Stimulated activated CD4-positive, alpha-beta T cell treated with anti-CD3 and anti-CD28 coated beads, Interleukin-1b, Interleukin-23, amount 100 ng/mL, for 1 hour (primary cell): ENCODE data around the gene FBXL22.
A peak's percentile ranks its signal among the peaks of the same experiment; 100 is the strongest.

Experiments
- DNase-seq, 2 donors: peaks; one replicate each; pipeline ENCODE4 v3.0.0-alpha.2; 2020; ENCODE audit warnings: low read depth in 2 of 2

The FBXL22 gene

DNA sequence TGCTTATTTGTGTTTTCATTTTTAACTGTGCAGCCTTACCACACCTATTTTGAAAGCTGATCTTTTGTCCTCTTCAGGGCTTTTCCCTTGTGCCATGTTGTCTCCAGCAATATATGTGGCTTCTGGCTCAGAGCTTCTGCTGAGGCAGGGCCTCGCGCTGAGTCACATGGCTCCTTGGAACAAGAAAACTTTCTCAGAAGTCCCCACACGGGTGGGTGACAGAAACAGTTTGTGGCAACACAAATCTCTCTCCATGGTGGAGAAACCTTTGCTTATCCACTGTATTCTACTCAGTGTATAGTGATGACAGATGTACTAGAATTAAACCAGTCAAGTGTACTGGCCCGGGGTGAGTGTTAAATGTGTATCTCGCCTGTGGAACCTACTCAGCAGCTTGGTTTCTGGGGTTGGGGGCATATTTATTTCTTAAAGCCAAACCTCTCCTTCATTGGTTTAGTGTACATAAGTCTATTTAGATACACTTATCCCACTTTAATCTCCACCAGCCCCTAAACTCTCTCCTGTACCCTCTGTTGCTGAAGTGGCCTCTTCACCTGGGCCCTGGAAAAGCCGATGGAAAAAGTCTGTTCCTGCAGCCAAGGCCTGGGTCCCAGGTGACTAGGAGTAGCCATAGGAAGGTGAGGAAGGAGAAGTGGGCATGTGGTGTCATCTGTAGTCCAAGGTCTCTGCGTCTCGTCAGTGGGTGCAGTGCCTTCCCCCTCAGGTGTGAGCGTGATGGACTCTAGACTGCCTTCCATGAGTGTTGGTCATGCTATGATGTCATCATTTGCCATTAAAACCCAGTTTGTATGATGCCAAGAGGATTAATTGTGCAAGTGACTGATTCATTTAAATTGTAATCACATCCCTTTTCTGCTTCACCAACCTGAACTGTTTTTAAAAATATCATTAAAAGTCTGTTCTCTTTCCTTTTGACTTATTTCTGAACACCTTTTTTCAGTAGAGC, 3.2 kb upstream of the FBXL22 start:
- DNase-seq = no peak

DNA sequence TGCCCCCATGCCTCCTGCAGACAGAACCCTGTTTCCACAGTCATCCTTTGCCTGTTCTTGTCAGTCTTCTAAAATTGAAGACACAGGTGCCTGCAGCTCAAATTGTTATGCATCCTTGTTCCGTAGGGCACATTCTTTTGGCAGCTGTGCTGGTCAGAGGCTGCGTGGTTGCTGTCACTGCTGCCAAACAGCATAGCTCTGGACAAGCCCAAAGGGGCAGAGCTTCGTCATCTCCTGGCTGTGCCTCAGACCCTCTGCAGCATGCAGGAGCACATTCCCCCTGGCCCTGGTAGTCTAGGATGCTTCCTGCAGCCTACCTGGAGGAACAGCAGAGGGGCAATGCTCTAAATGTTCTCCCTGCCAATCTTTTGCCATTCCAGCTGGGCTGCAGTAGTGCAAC, 2.1 kb upstream of the FBXL22 start:
- DNase-seq = no peak

DNA sequence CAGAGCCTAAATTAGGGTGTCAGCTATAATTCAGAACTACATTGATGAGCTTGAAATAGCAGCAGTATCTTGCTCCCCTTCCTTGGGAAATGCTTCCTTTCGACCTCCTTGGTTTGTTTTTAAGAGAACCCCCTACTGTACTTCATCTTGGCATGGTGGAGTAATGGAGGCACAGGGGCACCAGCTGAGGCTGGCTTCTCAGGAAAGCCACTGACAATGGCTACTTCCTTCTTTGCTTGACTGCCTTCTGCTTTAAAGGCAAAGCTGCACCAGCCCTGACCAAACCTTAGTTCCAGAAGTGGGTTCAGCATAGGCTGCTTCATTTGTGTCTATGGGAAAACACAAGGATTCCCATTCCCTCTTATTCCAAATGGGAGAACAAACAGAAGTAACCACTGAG, 1.5 kb upstream of the FBXL22 start:
- no peak for DNase-seq

DNA sequence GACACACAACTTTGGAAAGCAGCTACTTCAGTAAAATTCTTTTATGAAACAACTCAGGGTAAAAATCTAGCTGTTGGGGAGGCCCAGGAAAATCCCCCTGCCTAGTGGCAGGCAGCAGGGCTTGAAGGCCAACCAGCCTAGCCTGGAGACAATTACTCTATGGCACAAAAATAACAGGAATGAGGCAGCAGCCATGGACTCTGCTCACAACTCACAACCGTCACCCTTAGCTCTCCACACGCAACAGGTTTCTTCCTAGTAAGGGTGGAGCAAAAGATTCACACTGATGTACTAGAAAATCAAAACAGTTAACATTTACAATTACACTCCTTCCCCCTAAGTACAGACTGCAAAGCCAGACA, 530 bp upstream of the FBXL22 start:
- DNase-seq = no peak

DNA sequence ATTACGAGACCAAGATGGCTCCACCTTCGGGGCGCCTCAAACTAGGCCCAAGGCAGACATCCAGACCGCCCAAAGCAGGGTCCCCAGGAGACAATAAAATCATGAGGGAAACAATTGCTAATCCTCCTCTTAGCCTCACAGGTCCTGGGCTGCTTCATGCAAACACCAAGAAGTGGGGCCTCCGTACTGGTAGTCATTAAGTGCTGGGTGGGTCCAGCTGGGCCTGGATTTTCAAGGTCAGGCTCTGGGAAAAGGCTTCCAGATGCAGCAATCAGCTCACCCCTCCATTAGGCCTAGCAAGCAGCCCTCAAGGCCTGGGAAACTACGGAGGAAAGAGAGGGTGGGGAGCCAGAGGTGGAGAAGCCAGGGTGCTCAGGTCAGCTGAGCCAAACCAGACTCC, 634 bp downstream of the FBXL22 start:
- DNase-seq = no peak

DNA sequence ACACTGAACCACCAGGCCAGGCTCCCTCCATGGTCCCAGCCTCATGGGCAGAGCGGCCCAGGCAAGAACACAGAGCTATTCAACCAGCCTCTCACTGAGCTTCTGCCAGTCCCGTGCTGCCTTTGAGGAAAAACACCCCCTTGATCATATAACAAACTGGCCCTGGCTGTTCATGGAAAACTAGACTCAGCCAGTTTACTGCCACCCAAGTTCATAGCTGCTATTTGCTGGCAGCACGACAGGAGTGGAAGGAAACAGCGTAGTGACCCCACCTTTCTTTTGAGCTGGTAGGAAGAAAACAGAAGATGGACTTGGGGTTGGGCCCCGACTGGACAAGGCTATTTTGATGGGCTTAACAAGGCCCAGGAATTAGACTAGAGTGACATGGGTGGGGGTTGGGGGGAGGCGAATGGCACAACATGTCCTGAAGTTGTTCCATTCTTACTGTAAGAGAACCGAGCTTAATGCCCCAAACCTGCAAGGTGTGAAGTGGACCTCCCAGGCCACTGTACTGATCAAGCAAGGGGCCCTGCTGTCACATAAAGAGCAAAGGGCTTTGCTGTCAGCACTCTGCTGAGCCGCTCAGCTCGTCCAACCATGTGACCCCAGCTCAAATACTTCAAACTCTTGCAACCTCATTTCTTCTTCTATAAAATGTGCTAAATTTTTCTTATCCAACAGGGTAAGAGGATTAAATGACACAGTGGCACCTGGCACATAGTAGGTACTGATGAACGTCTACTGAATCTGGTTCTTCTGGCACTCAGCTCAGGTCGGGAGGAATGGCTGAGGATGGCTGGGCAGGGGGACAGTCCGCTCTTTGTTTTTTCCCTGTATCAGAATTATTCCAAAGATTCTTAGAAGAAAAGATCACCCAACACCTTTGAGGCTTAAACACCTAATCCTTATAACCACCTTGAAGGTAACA, 1.6 kb downstream of the FBXL22 start:
- no peak for DNase-seq

DNA sequence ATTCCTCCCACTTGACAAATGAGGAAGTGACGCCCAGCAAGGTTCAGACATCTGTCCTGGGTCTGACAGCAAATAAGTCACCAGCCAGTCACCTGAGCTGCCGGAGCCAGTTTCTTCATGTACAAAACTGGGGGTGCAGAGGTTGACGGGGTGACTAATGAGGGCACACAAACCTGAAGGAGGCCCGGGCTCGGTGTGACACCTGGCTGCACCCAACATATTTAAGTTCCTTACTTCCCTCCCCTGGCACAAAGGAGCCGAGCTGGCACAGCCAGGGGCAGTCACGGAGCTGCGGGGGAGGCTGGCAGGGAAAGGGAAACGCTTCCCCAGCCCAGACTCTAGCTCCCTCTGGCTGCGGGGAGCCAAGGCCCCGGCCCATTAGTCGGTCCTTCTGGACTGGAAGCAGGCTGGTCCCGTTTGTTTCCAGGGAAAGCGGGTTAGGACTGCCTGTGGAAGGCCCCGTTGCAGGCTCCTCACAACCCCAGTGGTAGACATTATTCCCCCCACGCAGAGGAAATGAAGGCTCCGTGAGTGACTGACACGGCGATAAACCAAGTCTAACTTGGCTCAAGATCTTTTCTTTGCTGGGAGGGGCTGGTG, 2.3 kb downstream of the FBXL22 start:
- no peak for DNase-seq

DNA sequence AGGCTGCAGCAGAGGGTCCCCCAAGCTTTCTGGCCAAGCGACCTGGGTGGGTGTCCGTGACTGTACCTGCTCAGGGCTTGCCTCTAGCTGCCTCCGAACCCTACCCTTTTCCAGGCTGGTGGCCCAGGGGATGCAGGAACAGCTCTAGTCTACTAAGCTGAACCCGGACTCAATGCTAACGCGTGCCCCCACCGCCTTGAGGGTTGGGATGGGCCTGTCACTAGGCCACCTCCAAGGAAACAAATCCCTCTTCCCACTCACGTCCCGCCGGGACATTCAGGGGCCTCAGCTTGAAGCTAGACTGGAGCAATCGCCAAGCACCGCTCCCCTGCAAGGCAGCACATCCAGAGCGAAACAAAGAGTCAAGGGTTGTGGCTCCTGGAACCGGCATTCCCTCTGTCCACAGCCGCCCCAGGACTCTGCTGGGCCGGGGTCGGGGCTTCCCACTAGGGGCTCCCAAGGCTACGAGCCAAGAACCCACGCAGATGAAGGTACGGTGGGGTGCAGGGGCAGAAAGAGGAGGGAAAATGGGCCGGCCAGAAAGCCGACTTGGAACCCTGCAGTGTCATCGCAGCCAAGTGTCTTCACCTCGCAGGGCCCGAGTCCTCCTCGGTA, 2.9 kb downstream of the FBXL22 start:
- peak in 1 of 2 donors; percentile 15 for DNase-seq

DNA sequence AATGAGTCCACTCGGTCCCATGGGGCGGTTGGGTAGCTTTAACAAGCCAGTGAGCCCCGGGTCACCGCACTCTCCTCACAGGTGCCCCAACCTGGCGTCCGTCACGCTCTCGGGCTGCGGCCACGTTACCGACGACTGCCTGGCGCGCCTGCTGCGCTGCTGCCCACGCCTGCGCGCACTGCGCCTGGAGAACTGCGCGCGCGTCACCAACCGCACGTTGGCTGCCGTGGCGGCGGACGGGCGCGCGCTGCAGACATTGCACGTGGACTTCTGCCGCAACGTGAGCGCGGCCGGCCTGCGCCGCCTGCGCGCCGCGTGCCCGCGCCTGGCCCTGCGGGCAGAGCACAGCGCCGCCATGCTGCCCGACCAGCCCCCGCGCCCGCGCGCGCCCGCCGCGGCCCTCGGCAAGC, 3.4 kb downstream of the FBXL22 start:
- peak; percentile 71 to 73 for DNase-seq

DNA sequence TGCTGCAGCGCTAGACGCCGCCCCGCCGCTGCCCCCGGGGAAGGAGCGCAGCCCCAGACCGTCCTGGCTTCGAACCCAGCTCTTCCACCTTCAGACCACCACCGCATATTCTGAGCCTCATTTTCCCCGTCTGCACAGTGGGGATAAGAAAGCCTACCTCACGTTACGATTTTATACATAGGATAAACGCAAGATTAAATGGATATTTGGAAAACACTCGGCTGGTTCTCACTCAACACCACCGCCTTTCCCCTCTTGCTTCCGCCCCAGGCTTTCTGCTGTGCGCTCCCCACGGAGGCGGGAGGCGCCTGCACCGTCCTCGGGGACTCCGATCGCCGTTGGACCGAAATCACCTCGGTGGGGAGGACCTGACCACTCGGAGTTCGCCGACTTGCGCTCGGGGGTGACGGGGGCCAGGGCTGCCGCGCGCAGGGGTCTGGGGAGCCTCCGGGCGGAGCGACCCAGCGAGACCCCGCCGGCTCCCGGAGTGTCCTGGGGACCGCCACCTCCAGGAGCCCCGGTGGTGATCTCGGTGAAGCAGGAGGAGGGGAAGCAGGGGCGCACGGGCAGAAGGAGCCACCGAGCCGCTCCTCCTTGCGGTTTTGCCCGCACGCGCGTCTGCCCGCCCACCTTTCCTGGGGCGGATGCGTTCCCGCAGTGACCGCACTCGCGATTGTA, 4.0 kb downstream of the FBXL22 start:
- peak in 1 of 2 donors; percentile 32 for DNase-seq

DNA sequence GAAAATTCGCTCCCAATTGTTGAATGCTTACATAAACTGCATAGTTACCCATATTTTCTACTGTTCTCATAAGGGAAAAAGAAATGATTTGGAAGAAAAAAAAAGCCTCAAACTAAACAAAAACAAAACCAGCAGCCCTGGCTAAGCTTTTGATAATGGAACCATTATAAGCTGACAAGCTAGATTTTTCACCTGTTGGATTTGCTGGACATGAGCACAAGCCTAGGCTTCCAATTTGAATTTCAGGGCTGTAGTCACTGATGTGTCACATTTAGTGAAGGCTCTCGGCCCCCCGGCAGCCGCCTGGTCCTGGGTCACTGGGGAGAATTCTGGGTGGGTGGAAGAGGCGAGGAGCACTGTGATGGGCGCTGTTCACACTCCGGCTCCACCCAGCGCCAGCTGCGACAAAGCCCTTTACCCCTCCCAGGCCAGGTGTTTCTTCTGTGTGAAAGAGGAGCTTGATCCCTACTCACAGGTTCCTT, 4.6 kb downstream of the FBXL22 start:
- no peak for DNase-seq

DNA sequence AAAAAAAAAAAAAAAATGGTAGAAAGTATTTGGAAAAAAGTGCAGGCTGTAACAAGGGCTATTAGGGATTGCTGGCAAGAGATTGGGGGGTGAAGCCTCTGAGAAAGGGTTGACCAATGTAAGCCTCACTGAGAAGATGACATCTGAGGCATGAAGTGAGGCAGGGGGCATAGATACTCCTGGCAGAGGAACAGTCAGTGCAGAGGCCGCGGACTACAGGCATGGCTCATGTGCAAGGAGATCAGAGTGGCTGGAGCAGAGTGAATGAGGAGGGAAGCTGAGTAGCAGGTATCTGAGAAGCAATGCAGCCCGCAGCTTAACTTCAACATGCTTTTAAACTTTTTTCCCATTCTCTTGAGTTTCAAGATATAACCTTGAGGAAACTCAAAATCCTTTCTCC, 5.4 kb downstream of the FBXL22 start:
- DNase-seq = no peak

DNA sequence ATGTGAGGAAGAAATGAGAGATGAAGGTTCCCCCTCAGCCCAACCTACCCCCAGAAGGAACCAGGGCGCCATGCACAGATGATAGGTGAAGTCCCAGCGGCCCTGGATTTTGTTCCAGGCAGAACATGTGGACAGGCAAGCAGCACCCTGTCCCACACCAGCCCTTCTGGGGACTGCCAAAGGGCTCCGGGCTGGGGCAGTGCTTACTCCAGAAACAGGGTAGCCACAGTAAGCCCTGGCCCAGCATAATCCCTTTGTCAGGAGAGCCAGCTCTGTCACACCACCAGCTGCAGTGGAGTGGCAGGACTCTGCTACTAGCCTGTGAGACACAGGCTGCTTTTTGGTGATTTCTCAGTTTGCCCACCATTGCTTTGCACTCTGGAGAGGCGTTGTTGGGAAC, 6.3 kb downstream of the FBXL22 start:
- DNase-seq = no peak

DNA sequence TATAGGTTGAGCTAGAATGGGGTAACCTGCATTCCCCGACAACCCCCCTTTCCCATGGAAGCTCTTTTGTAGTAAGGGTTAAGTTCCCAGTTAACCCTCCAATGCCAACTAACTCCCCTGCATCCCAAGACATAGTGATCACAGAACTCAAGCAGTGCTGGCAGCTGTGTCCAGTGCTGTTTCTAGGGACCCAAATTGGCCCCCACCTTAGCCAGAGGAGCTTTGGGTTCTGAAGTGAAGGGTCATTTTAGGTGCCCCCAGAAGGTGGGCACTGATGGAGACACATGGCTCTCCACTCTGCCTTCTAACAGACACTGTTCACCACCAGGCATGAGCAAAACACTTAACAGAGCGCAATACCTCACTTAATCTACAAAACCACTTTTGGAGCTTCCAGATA, 7.1 kb downstream of the FBXL22 start:
- no peak for DNase-seq

DNA sequence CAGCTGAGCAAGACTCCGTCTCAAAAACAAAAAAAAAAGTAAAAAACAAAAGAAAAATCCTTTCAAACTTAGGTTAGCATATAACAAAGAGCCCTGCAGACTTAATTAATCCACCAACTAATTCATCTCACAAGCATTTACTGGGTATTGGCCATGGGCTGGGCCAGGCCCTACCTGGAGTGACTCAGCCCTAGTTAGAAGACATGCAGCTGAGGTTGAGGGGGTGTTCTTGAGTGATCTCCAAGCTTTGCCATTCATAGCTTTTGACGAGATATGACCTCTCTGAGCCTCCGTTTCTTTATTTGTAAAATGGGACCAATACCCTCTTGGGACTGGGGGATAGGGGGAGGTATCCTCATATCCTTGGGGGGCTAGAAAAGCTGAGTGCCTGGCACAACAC, 7.8 kb downstream of the FBXL22 start:
- DNase-seq = no peak

DNA sequence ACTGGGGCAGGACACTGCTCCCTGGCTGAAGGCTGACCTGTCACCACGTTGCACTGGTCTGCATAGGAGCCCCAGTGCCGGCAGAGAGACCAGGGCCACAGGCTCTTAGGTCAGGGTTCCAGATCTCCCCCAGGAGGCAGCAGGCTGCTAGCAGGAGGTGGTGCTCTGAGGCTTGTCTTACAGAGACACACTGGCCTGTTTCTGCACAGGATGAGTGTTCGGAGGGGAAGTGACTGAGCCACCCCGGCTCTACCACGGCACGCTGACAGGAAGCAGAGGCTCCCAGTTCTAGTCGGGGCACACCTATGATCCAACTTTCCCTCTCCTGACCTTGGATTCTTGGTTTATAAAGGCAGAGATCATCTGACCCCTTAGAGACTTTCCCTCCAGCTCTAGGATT, 8.6 kb downstream of the FBXL22 start:
- DNase-seq = peak in 1 of 2 donors; percentile 17

DNA sequence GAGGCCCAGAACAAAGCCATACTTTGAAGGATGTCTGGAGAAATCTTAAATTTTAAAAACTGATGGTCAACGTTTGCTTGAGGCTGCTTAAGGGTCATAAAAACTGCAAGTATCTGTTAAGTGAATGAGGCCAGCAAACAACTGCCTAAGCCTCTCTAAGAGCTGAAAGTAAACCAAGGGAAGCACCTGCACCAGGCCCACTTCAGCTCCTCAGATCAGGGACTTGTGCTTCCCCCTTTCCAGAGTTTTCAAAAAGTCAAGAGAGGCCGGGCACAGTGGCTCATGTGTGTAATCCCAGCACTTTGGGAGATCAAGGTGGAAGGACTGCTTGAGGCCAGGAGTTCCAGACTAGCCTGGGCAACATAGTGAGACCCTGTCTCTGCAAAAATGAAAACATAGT, 9.1 kb downstream of the FBXL22 start:
- DNase-seq = no peak

DNA sequence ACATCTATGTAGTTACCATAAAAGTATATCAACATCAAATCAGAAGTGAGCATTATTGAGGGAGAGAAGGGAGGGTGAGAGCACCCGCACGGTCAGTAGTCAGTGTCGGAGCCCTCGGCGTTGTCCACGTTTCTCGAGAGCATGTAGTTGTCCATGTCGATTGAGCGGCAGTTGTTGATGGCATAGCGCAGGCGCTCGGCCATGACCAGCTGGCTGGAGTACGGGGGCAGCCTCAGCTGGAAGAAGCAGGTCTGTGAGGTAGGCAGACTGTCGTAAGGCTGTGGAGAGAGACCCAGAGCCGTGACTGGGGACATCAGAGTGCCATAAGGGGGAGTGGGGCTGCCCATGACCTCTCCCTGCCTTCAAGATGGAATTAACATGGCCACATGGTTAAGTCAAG, 11.8 kb downstream of the FBXL22 start:
- no peak for DNase-seq

DNA sequence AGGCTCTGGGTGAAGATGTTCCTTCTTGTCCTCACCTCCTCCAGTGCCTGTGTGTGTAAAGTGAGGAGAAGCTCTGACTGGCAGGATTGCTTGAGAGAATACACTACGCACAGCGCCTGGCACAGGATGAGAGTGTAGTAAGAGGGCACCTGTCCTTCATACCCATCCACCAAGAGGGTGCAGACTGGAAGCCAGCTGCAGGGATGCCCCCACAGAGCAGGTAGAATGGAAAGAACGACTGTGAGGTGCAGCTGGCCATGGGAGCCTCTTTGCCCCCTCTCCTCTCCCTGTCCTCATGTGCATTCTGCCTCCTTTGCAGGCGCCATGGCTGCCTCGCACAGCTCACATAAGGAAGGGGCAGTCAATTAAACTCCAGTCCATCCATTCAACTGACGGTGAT, 12.3 kb downstream of the FBXL22 start:
- no peak for DNase-seq

DNA sequence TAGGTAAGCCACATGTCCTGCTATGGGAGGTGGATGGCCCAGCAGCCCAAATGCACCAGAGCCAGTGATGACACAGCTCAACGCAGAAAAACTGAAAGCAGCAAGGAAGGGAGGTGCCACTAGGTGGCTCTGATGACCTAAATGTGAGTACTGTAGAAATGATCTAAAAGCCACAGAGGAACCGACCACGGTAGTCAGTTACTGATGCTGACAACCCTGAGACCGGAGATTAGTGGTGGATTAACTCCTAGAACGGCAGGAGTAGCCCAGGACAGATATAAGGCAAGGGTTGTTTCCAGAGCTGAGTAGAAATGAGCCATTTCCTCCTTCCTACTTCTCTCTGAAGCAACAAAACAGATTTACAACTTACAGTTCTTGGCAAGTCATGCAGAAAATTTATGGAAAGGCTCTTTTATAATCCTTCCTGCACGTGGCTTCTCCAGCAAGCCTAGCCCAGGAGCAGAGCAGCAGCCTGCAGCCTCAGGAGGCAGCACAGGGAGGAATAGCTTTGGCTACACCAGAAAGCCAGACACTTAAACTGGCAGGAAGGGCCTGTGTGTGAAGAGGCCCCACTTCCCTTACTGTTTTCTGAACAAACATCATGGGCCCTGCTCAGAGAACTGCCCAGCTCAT, 13.1 kb downstream of the FBXL22 start:
- peak; percentile 41 to 54 for DNase-seq

DNA sequence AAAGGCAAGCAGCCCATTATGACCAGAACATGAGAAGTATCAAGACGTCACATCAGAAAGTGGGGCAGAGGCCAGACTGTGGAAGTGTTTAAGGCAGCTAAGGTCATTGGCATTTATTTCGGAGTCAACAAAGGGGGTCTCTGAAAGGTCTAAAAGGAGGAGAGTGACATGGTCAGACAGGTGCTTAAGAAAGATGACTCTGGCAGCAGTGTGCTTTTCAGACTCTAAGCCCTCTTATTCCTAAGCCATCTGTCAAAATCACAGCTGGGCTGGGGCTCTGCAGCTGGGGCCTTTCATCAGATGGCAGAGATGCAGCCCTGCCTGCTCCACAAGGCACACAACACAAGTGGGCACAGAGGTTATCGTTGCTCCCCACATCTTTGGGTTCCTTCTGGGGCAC, 14.0 kb downstream of the FBXL22 start:
- DNase-seq = no peak
